Eye (tissue), 1 donor: Measurements from ENCODE around the gene PCDH11Y.
"Not testable (repeated sequence)": the region's sequence is repeated elsewhere in the genome, so short reads cannot be mapped to it uniquely, and the experiment has no call there.

Experiments
- DNase-seq: peaks from one replicate; pipeline ENCODE4 v3.0.0-alpha.2; 2015

The PCDH11Y gene

GRCh38 chrY:5000057-5000456 is at the start of gene PCDH11Y:
PCDH11Y (plus strand) TSS chrY:5000296; CDS start chrY:5057100, 56,804 bp downstream.
- DNase-seq, result peak; percentile 82

- not testable (repeated sequence) for DNase-seq
These were observed 32.2 kb upstream of the PCDH11Y start for GRCh38 chrY:4967894-4968293.

GRCh38 chrY:4991743-4992400 is 8.2 kb upstream of the PCDH11Y start:
- DNase-seq, result not testable (repeated sequence)

GRCh38 chrY:4994892-4995291 is 5.2 kb upstream of the PCDH11Y start:
- not testable (repeated sequence) for DNase-seq

- DNase-seq, result peak; percentile 55
These were observed 2.5 kb downstream of the PCDH11Y start for GRCh38 chrY:5002476-5003184.

GRCh38 chrY:5038972-5039523 is 39.0 kb downstream of the PCDH11Y start:
- not testable (repeated sequence) for DNase-seq

GRCh38 chrY:5083017-5083416 is 82.9 kb downstream of the PCDH11Y start:
- DNase-seq, result not testable (repeated sequence)

GRCh38 chrY:5182998-5183397 is 182.9 kb downstream of the PCDH11Y start:
- not testable (repeated sequence) for DNase-seq

GRCh38 chrY:5215116-5215515 is 215.0 kb downstream of the PCDH11Y start:
- DNase-seq, result not testable (repeated sequence)

GRCh38 chrY:5324931-5325330 is 324.8 kb downstream of the PCDH11Y start:
- DNase-seq, result not testable (repeated sequence)

- not testable (repeated sequence) for DNase-seq
These were observed 342.1 kb downstream of the PCDH11Y start for GRCh38 chrY:5342220-5342619.

GRCh38 chrY:5543705-5544104 is 543.6 kb downstream of the PCDH11Y start:
- DNase-seq, result not testable (repeated sequence)

GRCh38 chrY:5638589-5638988 is 638.5 kb downstream of the PCDH11Y start:
- not testable (repeated sequence) for DNase-seq

GRCh38 chrY:5679265-5679664 is 679.2 kb downstream of the PCDH11Y start:
- not testable (repeated sequence) for DNase-seq

GRCh38 chrY:5708727-5709126 is 708.6 kb downstream of the PCDH11Y start:
- not testable (repeated sequence) for DNase-seq

- DNase-seq, result not testable (repeated sequence)
These were observed 709.8 kb downstream of the PCDH11Y start for GRCh38 chrY:5709788-5710381.

- not testable (repeated sequence) for DNase-seq
These were observed 761.3 kb downstream of the PCDH11Y start for GRCh38 chrY:5761403-5761802.

- not testable (repeated sequence) for DNase-seq
These were observed 776.4 kb downstream of the PCDH11Y start for GRCh38 chrY:5776485-5776884.
